Measurements from ENCODE around the gene CD2BP2.

- no peak for TF ChIP-seq EZH2 (IDR thresholded peaks at IDR 0.05; ENCODE audit: insufficient read depth, poor library complexity, severe bottlenecking)
- TF ChIP-seq EZH2phosphoT487 (IDR thresholded peaks at IDR 0.05; ENCODE audit: insufficient read depth, low read depth), result no peak
Measured at GRCh38 chr16:30377050-30377811, 22.1 kb upstream of the CD2BP2 start.

All from GM23248 (cell line).